Activated CD4-positive, alpha-beta T cell treated with anti-CD3 and anti-CD28 coated beads for 48 hours (primary cell): ENCODE results near the gene KCNMA1.
"Not testable (repeated sequence)": the region's sequence is repeated elsewhere in the genome, so short reads cannot be mapped to it uniquely, and the experiment has no call there.

Experiments used
- DNase-seq: peaks from one replicate; pipeline ENCODE4 v3.0.0-alpha.2; 2020

The KCNMA1 gene

DNA sequence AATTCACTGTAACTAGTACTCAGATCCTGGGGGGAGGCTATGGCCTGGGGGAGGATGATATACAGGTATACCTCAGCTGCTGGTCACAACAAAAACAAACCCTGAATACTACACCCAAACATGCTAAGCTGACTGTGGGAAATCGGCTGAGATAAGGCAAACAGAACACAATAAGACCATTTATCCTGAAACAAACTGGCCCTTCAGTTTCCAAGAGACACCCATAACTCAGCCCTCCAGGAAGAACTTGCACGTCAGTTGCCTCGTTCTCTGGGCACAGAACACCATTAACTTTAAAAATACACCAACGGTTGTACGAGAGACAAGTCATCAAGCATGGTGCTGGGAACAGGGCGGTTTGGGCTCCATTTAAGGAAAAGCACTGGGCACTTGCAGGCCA lies 24.1 kb upstream of the KCNMA1 start:
- DNase-seq = no peak

DNA sequence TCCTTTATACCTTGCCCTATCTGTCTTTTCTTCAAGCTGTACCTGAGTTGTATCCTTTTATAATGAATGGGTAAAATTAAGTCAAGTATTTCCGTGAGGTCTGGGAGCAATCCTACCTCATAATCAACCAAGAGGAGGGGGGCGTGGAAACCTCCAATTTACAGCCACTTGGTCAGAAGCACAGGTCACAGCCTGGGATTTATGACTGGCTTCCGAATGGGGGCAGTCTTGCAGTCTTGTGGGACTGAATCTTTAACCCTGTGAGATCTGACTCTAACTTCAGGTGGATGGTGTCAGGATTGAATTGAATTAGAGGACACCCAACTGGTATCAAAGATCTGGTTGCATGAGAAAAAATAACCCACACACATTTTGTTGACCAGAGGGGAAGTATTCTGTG lies 23.5 kb upstream of the KCNMA1 start:
- DNase-seq = no peak

DNA sequence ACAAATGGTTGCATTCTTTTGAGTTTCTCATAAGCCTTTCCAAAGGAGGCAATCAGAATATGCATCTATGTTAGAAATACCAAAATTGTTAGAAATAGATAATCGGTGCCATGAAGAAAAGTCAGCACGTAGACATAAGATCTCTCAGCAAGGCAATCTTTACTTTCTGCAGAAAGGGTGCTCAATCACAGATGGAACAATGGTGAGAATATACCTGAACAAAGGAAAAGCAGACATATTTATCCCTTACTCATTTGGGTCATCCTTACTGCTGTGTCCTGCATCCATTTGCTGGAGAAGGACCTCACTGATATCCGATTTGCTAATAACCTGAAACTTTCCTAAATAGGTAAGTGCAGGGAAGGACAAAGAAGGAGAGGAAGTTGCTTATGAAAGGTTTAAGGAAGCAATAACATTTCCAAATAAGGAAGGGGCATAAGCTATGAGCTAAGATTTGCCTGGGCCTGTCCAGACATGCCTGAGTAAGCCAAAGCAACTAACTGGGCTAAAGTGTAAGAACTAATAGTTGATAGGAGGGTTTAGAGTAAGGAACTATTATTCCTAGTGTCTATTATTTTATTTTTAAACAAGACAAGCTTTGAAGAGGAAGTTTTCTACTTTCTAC lies 21.6 kb upstream of the KCNMA1 start:
- not testable (repeated sequence) for DNase-seq

DNA sequence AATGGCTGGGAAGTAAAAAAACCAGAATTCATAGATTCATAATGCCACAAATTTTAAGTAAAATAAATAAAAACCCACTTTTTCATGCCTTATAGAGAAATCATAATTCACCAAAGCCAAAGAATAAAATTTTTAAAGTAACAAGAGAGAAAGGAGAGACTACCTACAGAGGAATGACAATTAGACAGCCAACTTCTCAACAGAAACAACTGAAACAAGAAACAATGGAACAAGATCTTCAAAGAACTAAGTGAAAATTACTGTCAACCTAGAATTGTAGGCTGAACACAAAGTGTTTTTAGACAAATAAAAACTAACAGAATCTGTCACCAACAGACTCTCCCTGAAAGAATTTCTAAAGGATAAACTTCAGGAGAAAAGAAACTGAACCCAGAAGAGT lies 15.6 kb upstream of the KCNMA1 start:
- DNase-seq = no peak

DNA sequence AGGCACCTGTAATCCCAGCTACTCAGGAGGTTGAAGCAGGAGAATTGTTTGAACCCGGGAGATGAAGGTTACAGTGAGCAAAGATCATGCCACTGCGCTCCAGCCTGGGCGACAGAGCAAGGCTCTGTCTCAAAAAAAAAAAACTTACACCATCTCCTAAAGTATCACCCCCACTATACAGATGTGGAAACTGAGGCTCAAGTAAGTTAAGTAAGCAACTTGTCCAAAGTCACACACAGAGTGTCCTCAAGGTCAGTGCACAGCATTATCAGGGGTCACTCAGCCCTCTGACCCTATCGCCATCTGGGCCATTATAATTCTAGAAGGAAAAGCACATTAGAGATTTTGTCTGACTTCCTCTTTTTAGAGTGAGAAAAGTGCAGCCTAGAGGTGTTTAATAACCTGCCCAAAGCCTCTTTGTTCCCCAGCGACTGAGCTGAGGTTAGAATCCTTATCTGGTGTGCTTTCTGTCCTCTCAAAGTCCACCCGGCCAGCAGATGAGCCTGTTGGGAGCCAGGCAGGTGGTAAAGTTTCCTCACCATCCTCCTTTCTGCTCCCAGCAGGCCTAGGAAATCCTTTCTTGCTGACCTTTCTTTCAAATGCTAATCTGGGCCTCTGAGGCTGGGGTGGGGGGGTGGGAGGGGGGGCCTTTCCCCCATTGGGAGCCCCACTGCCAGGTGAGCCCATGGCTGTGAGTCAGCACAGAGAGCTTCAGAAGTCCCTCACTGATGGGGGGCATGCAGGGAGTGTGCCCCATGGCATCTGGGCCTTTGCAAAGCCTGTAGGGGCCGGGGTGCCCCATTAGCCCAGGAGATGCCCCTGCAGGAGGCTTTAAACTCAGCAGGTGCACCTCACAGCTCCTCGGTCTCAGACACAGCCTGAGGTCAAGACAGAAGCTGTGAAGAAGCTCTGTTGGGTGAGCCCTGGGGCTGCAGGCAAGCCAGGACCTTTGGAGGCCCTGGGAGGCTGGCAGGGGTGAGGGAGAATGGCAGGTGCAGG lies 12.0 kb upstream of the KCNMA1 start:
- no peak for DNase-seq

DNA sequence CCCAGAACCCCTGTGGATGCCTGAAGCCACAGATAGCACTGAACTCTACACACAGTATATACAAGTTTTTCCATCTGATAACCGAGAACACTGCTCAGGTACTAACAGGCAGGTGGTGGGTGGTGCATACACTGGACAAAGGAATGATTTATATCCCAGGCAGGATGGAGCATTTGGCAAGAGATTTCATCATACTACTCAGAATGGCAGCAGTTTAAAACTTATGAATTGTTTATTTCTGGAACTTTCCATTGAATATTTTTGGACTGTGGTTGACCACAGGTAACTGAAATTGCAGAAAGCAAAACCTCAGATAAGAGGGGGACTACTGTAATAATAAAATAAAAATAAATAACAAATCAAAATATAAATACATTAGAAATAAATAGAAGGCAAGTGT lies 10.9 kb upstream of the KCNMA1 start:
- DNase-seq = no peak

DNA sequence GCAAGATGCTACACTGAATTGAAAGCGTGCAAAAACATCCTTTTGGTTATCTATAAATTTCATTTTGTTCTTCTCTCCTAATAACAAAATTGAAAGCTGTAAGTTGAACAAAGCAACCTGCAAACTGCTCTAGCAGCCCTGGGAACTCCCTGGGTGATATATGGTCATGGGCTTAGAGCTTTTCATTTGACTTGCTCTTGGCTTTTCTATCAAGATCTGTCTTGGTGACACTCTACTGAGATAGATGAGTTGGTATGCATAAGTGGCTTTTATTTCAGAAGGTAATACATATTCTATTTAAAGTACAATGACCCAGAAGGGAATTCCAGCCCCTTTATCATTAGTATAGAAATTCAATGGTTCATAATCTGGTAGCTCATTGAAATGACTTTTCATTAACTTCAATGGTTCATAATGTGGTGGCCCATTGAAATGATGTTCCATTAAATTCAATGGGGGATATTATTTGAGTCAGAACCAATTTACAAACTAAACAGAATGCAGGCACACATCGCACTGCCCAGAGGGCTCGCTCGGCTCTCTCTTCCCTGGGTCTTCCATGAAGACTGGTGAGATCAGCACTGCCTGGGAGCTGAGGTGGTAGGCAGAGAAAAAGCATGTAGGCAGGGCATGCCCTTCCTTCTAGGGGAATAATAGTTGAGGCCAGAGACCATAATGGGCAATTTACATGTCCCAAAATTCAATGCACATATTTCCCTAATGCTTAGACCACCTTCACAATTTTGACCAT lies 10.1 kb upstream of the KCNMA1 start:
- DNase-seq = no peak

DNA sequence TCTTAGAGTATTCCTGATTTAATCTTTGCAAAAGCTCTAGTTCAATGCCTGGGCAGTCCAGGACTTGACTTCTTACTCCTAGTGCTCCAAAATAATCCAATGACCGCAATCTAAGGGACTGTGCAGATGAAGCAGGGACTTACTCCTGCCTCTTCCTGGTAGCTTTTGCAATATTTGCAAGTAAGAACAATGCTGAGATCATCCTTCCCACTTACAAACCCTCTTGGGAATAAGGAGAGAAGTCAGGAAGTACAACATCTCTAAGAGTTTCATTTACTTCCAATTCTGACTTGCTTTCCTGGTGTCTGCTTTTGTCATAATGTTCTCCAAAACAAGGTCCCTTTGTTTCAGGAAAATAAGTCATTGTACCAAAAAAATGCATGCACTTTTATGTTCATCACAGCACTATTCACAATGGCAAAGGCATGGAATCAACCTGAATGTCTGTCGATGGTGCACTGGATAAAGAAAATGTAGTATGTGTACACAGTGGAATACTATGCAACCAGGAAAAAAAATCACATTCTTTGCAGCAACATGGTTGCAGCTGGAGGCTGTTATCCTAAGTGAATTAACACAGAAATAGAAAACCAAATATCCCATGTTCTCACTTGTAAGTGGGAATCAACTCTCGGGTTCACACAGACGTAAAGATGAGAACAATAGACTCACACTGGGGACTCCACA lies 7.1 kb upstream of the KCNMA1 start:
- no peak for DNase-seq

DNA sequence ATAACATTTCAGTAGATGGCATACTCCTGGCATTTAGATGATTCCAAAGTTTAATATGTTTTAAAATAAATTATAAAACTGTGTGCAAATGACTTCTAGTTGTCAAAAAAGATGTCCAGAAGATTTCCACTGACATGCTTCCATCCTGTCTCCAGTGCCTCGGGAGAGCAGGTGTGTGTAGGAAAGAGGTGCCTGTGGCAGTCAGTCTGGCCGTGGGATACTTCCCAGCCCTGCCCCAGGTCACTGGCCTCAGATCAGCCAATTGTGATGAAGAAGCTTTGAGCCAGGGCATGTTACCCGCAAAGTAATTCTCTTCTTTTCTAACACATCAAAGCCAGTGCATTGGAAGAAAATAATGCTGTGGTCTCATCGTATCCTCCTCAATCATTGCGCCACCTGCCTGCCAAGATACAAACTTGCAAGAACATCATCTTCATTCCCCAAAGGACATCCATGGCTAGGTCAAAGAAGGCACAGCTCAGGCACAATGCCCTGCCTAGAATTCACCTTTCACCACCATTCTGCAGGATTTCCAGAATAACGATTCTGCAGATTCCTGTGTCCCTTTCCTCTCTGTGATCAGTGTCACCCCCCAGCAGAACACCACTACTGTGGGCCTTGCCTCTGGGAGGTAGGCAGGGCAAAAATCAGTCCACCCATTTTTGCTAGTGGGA lies 6.3 kb upstream of the KCNMA1 start:
- DNase-seq = peak; percentile 22

DNA sequence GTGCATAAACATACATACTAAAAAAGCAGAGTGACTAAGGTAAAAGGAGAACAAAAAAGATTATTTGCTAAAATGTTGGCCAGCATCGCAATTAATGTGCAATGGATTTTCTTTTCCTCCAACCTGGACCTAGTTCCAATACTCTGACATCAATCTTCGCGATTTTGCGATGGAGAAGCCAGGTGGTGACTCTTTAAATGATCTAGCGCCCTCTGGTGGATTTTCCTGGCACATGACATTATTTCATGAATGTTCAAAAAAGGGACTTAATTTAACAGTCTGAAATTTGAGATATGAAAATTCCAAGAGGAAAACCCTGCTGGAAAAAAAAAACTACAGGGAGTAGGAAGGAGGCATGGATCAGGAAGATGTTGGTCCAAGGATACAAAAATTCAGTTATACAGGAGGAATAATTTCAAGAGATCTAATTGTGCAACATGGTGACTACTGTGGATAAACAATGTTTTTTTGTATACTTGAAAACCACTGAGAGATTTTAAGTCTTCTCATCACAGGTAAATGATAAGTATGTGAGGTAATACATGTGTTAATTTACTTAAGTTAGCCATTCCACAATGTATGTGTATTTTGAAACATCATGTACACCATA lies 4.3 kb upstream of the KCNMA1 start:
- DNase-seq = peak; percentile 66

DNA sequence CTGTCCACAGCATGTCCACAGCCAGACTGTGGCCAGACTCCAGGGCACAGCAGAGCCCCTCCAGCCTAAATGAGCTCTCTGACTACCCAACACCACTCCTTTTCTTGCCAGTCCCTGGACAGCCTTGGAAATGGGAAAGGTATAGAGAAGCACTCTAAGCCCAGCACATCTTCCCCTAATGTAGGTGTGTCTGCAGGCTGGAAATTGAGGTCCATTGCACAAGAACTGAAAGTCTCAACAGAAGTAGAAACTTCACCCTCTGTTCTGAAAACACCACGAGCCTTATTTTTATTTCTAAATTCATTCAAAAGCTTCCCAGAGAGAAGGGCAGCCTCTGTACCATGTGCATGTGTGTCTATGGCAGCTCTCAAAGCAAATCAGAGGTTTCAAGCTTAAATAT lies 3.7 kb upstream of the KCNMA1 start:
- DNase-seq = no peak

DNA sequence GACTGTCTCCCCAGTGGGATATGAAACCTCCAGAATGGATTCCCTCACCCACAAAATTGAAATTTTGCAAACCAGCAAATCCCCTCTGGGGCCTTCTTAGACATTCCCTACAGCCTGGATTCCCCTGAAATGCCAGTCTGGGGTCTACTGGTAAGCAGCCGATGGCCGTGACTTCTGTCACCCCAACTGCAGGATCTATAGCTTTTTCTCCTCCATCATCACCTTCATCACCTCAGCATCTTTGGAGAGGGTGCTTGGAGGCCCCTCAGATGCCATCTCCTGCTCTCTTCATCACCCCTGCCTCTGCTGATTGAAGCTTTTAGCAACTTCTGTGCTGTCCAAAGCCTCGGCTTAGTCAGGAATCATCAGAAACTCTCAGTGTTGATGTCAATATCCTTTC lies 2.6 kb upstream of the KCNMA1 start:
- no peak for DNase-seq

DNA sequence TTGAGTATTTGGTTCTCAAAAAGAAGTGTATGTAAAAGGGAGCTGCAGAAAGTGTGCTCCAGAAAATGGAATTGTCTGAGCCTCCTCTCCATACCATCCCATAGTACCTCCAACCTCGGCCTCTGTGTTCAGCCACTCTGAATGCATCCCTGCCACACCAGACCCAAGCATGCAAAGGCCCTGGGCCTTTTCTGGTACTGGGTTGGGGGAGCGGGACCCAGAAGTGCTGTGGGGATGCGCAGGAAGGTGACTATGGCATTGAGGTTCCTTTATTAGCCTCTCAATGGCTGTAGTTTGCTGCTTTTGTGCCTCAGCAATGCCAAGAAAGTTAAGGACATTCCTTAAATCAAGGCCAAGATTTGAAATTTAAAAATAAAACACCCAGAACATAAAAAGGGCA lies 2.1 kb upstream of the KCNMA1 start:
- no peak for DNase-seq

DNA sequence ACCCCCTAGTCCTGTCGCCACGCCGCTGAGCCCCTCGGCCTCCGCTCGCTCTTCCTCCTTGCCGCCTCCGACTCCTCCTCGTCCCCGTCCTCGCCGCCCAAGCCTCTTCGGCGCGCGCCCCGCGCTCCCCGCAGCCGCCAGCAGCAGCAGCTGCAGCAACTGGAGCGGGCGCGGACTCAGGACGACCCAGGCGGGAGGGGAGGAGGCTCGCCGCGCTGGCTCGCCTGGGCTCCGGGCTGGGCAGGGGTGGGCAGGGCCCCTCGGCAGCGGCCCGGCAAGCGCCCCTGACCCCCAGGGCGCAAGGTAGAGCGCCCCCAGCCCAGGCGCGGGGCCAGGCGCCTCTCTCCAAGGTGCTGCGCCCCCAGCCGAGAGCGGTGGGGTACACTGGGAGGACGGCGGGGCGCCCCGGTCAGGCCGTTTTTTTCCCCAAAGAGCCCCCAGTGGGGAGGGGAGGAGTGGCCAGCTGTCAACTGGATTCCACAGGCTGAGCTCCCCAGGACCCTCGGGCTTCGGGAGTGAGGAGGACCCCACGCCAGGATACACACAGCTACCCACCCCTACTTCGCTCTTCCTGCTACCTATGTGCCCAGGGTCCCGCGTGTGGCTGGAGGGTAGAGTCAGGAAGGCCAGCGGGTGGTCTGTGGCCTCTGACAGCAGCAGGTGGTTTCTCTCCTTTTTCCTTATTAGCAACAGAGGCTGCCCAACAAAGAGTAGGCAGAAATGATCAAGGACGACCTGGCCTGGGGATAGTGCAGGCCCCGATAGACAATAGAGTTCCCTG lies 903 bp upstream of the KCNMA1 start:
- DNase-seq = peak; percentile 11

DNA sequence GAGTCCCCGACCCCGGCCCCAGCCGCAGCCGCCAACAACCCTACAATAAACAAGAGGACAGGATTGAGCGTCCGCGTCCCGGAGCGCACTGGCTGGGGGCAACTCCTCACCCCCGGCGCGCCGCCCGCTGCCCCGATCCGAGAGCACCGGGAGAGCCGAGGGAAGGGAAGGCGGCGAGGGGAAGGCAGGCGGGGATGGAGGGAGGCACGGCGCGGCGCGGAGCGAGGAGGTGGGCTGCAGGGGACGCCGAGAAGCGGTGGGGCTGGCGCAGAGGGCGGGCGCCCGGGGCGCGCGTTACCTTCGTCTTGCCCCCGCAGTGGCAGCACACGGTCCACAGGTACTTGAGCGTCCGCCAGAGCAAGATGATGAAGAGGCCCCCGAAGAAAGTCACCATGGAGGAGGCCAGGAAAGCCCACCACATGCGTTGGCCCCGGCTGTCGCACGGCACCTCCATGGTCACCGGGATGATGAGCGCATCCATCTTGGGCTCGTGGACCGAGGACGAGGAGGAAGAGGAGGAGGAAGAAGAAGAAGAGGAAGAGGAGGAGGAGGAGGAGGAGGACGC lies 559 bp downstream of the KCNMA1 start:
- DNase-seq = no peak

DNA sequence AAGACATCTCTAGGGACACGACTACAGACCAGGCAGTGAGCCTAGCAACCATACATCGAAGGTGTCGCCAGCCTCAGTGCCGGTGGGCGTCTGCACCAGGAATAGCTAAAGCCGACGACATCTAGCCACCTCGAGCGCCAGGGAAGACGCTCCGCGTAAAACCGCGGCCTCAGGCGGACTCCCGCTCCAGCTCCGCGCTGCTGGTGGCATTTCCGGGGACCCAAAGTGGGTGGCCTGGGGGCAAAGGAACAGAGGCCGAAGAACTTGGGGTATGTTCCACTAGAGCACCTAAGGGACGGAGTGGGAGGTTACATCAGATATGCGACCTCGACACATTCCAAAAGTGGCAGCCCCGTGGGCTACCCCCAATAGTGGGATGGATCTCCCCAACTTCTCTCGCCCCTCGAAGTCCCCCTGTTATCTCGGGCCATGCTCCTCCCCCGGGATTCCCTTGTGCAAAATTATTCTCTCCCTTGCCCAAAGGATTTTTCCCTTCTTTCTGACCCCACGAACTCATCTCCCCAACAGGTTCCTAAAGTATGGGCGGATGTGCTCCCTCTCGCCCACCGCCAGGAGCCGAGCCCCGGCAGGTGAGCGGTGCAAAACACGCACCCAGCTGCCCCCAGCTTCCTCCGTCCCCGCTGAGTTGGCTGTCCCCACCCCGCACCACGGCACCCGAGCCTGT lies 1.2 kb downstream of the KCNMA1 start:
- DNase-seq = no peak

DNA sequence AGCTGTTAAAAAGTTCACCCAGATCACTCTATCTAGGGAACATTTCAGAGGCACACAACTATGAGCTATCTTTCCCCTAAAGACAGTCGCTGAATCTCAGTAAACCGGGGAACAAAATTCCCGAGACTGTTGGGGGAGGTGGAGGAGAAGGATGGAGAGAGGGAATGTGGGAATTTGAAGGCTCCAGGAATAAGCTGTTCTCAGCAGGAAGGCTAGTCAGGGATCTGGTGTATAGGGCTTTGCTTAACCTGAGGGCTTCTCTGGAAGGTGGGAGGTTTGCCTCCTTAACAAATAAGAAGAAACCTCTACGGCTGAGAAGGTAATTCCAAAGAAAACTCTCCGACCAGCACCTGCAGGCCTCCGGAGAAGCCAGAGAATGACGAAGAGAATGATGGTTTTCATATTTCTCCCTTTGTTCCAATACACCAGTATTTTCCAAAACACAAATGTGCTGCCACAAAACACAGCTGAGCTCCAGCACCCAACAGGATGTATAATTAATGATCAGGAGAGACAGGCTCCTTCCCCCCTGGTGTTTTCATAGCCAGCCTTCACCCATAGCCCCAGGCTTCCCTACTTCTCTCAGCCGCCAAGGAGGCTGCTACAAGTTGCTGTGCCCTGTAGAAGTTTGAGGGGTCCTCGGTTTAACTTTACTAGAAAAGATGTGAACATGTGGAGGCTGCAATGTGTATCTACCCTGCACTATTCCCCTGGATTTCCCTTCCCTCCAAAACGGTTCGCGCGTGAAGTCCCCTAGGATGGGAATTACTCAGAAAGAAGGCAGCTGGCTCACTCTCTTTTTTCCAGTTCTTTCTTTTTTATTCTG lies 2.0 kb downstream of the KCNMA1 start:
- DNase-seq = no peak

DNA sequence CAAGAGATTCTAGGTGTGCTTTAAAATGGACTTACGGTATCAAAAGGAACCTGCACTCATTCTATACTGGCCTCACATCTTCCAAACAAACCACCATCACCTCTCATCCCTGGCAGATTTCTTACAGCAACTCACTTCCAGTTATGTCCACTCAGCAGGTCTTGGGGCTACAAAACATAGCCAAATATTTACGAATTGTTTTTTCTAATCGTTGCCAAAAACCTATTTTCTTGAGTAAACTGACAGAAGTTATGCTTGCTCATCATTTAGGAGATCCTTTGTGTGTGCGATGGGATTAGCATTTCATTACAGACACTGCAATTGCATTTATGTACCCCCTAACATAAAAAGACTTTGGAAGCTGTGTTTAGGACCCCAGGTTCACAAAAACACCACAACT lies 2.7 kb downstream of the KCNMA1 start:
- DNase-seq = no peak

DNA sequence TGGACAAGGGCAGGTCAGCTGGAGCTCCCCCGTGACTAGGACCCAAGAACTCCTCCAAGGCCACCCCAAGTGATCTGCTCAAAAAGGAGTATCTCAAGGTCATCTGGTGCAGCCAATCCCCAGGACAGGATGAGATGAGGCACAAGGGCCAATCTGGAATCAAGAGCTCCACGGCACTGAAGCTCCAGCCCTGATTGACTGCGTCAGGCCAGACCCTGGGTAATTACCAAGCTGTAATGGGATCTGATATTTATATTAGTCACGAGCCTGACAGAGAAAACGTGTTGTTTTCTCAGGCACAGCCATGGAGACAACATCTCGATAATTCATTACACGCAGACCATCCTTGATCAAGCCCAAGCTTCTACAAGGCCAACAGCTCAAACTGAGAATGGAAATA lies 4.2 kb downstream of the KCNMA1 start:
- no peak for DNase-seq
